Fibroblast of lung (primary cell): ENCODE data around the gene DUSP1.

Experiments used
- CTCF ChIP-seq, 2 donors: IDR thresholded peaks in 1 of 2; conservative IDR thresholded peaks in 1 of 2; 1 replicate in 1 of 2; 2 replicates in 1 of 2; pipeline ENCODE4 v1.5.1; 2011 to 2012; ENCODE audit warnings: low read length in 2 of 2, control low read depth in 1 of 2, inconsistent platforms in 1 of 2, low read depth in 1 of 2, mild to moderate bottlenecking in 1 of 2
- EZH2 ChIP-seq: IDR thresholded peaks from 2 replicates; pipeline ENCODE4 v1.5.1; 2012; ENCODE audit warnings: low read length, control low read depth, mild to moderate bottlenecking; ENCODE audit errors: missing control alignments

- TF ChIP-seq EZH2 (no peak), CTCF (conservative IDR thresholded peaks at IDR 0.05 in 1 of 2, IDR thresholded peaks at IDR 0.05 in 1 of 2; ENCODE audit: low read depth in 1 of 2, low read length in 2 of 2) (no peak)
These were observed 30.4 kb downstream of the DUSP1 start for GRCh38 chr5:172740428-172741205.
